Thymus (tissue), 11 donors: ENCODE data around the gene CACNA2D1. TPM values are rescaled to one million over a fixed set of nuclear protein-coding genes. Genes with fewer than 3 reads are reported as not detected.

Experiments
- DNase-seq, 9 donors: peaks; one replicate each; pipeline ENCODE4 v3.0.0-alpha.2; 2013; ENCODE audit warnings: low spot score in 9 of 9, low read depth in 6 of 9, missing footprints in 1 of 9
- H3K27ac ChIP-seq, 2 donors: one replicate each; pipeline ENCODE4 v1.5.1; 2013; ENCODE audit warnings: control low read depth in 1 of 2, low read depth in 1 of 2, low read length in 1 of 2, mild to moderate bottlenecking in 1 of 2, moderate library complexity in 1 of 2
- H3K27me3 ChIP-seq, 2 donors: one replicate each; pipeline ENCODE4 v1.5.1; 2013; ENCODE audit warnings: low read length in 1 of 2; ENCODE audit not compliant: control insufficient read depth in 2 of 2, insufficient read depth in 1 of 2
- H3K36me3 ChIP-seq, 2 donors: one replicate each; pipeline ENCODE4 v1.5.1; 2013; ENCODE audit warnings: low read length in 1 of 2, mild to moderate bottlenecking in 1 of 2, moderate library complexity in 1 of 2; ENCODE audit not compliant: control insufficient read depth in 2 of 2, insufficient read depth in 2 of 2
- H3K4me1 ChIP-seq, 2 donors: one replicate each; pipeline ENCODE4 v1.5.1; 2013; ENCODE audit warnings: low read length in 2 of 2; ENCODE audit not compliant: control insufficient read depth in 2 of 2, insufficient read depth in 2 of 2
- H3K4me3 ChIP-seq, 2 donors: one replicate each; pipeline ENCODE4 v1.5.1; 2013; ENCODE audit warnings: low read length in 2 of 2, control low read depth in 1 of 2, mild to moderate bottlenecking in 1 of 2
- H3K9me3 ChIP-seq, 2 donors: one replicate each; pipeline ENCODE4 v1.5.1; 2013; ENCODE audit warnings: low read length in 1 of 2, mild to moderate bottlenecking in 1 of 2; ENCODE audit not compliant: control insufficient read depth in 2 of 2, insufficient read depth in 1 of 2
- WGBS: extraction: QIAGEN DNeasy Blood & Tissue Kit; methylation state at CpG from one replicate; pipeline ENCODE4 v1.1.7; 2013; 5-methylcytosine and 5-hydroxymethylcytosine counted together
- polyA plus RNA-seq: library from polyadenylated mRNA; stranded (reverse); fragments of 200-250 nt; gene quantifications from one replicate; pipeline ENCODE4 v1.2.3, GENCODE V29; 2013
- total RNA-seq: library from RNA; stranded (reverse); fragments of 120-200 nt; gene quantifications from one replicate; pipeline ENCODE4 v1.2.4, GENCODE V29; 2013
- donor health status: healthy.

CACNA2D1 gene
- total and polyA plus RNA-seq, 2 donors = 5.7 to 8.4 TPM

DNA sequence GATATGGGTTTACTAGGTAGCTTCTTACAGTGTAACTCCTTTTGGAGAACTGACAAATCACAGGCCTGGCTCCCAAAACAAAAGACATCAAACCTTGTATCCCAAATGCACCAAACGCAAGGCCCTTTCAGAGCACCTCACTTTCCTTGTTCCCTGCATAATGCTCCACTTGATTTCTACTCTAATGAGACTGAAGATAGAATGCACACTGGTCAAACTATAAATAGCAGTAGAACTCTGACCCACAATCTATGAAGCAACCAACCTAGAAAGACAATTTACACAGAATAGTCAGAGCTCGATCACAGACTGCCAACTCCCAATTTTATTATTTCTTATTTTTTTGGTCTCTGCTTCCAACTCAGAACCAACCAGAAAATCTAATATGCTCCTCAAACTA lies 214.4 kb downstream of the CACNA2D1 start:
- Histone ChIP-seq H3K9me3 (no peaks in the 10 kb centered on the region), H3K27ac (no peak overlapping the region), H3K36me3 (no peaks in the 10 kb centered on the region), H3K4me3 (no peak overlapping the region), H3K27me3 (no peaks in the 10 kb centered on the region), H3K4me1 (no peaks in the 10 kb centered on the region)
- WGBS = 96% methylated on average over 2 of the region's 2 CpGs
- DNase-seq = no peak

DNA sequence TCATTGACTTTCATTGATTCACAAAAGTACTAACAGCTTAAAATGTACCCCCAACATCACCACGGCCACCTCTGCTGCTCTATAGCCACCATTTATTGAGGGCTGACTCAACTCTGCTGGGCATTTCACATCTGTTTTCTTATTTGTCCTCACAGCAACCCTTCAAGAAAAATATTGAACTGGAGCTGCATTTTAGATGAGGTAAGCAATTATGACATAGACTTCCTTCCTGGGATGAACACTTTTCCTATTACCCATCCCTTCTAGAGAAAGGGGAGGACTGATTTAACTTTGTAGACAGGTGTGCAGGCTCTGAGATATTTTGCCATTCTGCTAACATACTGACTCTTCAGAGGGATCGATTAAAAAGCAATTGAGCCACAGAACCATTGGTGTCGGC lies 217.4 kb downstream of the CACNA2D1 start:
- H3K27ac ChIP-seq = no peak overlapping the region
- 95% methylated on average over 3 of the region's 3 CpGs for WGBS
- H3K9me3 ChIP-seq = no peaks in the 10 kb centered on the region
- no peak overlapping the region for H3K4me3 ChIP-seq
- H3K27me3 ChIP-seq = no peaks in the 10 kb centered on the region
- DNase-seq = no peak
- H3K4me1 ChIP-seq = no peaks in the 10 kb centered on the region
- H3K36me3 ChIP-seq = no peaks in the 10 kb centered on the region

DNA sequence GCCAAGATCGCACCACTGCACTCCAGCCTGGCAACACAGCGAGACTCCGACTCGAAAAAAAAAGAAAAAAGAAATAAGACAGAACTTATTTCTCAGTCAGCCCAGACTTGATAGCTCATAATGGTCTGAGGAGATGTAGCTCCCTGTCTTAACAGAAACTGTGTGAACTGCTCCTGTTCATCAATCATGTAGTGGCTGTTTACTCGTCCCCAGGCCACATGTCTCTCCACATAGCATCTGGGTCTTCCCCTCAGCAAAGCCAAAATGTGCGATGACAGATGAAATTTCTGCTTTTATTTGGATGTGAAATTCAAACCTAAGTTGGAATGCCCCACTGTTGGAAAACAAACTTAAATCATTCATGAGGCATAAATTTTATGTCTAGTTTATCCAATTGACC lies 219.0 kb downstream of the CACNA2D1 start:
- H3K4me3 ChIP-seq = no peak overlapping the region
- H3K27me3 ChIP-seq = no peaks in the 10 kb centered on the region
- no peak for DNase-seq
- no peak overlapping the region for H3K27ac ChIP-seq
- no peaks in the 10 kb centered on the region for H3K36me3 ChIP-seq
- H3K4me1 ChIP-seq = no peaks in the 10 kb centered on the region
- 96% methylated on average over 6 of the region's 6 CpGs for WGBS
- H3K9me3 ChIP-seq = no peaks in the 10 kb centered on the region

DNA sequence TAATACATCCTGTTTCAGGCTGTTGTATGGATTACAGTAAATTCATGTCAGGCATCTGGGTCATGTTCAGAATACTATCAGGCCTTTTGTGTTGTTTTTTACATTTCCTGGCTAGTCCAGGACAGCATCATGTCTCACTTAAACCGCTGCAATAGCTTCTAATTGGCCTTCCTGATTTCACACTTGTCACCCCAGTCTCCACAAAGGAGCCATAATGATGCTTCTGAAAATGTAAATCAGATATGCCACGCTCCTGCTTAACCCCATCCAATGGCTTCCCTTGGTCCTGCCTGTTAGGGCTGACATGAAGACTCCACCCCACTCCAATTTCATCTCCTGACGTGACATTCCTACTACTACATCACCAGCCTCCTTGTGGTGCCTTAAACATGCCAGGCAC lies 220.0 kb downstream of the CACNA2D1 start:
- WGBS = 77% methylated on average over 3 of the region's 3 CpGs
- Histone ChIP-seq H3K36me3 (no peaks in the 10 kb centered on the region), H3K27me3 (no peaks in the 10 kb centered on the region), H3K4me1 (no peaks in the 10 kb centered on the region), H3K9me3 (no peaks in the 10 kb centered on the region), H3K27ac (no peak overlapping the region), H3K4me3 (no peak overlapping the region)
- DNase-seq = no peak

DNA sequence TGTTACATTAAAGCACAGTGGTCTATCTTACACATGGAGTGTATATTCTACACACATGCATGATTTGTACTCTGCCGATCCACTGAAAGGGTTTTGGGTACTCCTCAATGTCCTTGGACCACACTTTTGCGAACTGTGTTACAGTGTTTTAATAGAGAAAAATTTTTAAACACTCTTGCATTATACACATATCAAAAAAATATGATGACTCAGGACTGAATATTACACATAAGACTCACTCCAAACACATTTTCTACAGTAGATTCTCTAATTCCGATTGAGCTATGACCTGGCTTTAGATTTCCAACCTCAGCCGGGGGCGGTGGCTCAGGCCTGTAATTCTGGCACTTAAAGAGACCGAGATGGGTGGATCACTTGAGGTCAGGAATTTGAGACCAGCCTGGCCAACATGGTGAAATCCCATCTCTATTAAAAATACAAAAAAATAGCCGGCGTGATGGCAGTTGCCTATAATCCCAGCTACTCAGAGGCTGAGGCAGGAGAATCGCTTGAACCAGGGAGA lies 222.4 kb downstream of the CACNA2D1 start:
- no peaks in the 10 kb centered on the region for H3K4me1 ChIP-seq
- H3K4me3 ChIP-seq = no peak overlapping the region
- no peak overlapping the region for H3K27ac ChIP-seq
- DNase-seq = no peak
- WGBS = 96% methylated on average over 9 of the region's 9 CpGs
- H3K36me3 ChIP-seq = no peaks in the 10 kb centered on the region
- no peaks in the 10 kb centered on the region for H3K27me3 ChIP-seq
- no peaks in the 10 kb centered on the region for H3K9me3 ChIP-seq

DNA sequence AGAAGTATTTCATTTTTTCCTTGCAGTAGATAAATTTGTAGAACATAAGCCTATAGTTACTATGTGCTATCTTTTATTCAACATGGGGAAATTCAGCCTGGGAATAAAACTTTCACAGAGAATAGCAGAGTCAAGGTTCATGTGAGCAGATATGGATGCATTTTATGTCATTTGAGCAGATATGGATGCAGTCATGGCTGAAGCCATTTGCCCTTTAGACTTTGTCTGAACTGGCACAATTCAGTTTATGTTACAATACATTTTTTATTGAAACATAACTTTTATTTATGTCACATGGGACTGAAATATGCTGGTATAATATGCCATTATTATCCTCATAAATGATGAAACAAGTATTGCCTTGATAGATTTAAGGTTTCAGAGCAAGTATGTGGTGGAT lies 231.1 kb downstream of the CACNA2D1 start:
- H3K9me3 ChIP-seq = no peaks in the 10 kb centered on the region
- H3K4me3 ChIP-seq = no peak overlapping the region
- no peaks in the 10 kb centered on the region for H3K36me3 ChIP-seq
- no peak overlapping the region for H3K27ac ChIP-seq
- no peak for DNase-seq
- H3K27me3 ChIP-seq = no peaks in the 10 kb centered on the region
- no peaks in the 10 kb centered on the region for H3K4me1 ChIP-seq

DNA sequence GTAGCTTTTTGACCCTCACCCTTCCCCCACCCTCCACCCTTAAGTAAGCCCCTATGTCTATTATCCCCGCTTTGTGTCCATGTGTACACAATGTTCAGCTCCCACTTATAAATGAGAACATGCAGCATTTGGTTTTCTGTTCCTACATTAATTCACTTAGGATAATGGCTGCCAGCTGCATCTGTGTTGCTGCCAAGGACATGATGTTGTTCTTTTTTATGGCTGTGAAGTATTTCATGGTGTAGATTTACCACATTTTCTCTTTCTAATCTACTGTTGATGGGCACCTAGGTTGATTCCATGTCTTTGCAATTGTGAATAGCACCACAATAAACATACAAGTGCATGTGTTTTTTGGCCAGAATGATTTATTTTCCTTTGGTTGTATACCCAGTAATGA lies 232.2 kb downstream of the CACNA2D1 start:
- 93% methylated on average over 1 of the region's 1 CpG for WGBS
- no peak overlapping the region for H3K4me3 ChIP-seq
- DNase-seq = no peak

DNA sequence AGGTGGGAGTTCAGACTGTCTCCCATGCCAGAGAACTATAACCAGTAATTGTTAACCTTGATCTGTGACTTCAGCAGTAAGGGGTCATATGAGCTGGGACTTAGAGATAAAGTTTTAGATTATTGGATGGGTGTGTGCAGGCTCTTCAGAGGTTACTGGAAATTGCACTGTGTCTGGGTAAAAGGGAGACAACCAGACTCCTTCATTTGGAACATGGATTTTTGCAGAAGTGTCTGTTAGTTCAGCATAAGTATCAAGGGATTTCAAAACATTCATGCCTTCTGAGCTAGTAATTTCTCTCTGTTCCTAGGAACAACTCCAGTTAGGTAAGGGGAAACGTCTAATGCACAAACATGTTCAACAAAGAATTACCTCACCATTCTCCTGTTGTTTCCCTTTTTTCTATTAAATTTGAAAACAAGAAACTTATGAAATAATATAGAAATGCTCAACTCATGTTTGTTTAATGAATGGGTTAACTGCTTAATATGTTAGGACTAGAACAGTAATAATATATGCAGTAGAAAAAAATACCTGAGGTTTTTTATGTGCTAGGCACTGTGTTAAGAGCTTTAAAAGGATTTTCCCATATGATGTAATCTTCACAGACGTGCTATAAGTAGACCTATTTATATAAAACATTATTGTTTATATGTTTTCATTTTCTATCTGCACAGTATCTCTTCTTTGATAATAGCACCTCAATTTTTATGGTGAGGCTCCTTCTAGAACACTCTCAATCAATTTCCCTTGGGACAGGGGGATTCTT lies 233.0 kb downstream of the CACNA2D1 start:
- DNase-seq = no peak
- H3K4me3 ChIP-seq = no peak overlapping the region
- no peaks in the 10 kb centered on the region for H3K27me3 ChIP-seq
- no peaks in the 10 kb centered on the region for H3K9me3 ChIP-seq
- H3K4me1 ChIP-seq = no peaks in the 10 kb centered on the region
- no peaks in the 10 kb centered on the region for H3K36me3 ChIP-seq
- H3K27ac ChIP-seq = no peak overlapping the region
- 75% methylated on average over 2 of the region's 2 CpGs for WGBS

More for the DNA sequence above, 232.2 kb downstream of the CACNA2D1 start:
- H3K27me3 ChIP-seq = no peaks in the 10 kb centered on the region
- H3K36me3 ChIP-seq = no peaks in the 10 kb centered on the region
- H3K9me3 ChIP-seq = no peaks in the 10 kb centered on the region
- no peak overlapping the region for H3K27ac ChIP-seq
- no peaks in the 10 kb centered on the region for H3K4me1 ChIP-seq

DNA sequence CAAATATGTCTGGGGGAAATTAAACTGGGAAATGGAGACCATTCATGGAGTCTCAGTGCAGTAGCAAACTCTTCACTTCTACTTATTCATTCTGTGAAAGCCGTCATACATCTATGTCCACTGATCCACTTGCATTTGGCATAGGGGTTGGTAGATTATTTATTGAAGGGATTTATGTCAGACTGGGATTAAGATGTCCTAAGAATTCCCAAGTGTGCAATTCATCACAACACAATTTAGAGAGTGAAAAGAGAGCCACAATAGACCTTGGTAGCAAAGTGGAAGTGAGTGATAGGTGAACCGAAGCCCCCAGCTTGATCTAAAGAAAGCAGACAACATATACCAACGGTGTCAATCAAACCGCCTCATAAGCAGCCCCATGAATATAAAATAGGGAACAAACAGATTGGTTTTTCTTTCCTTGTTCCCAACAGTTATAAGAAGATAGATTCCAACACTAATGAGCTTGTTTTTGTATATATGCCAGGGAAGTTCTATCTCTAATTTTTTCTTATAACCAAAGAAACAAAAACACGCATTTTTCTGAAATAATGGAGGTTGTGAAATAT lies 234.3 kb downstream of the CACNA2D1 start:
- Histone ChIP-seq H3K4me1 (no peaks in the 10 kb centered on the region), H3K4me3 (no peak overlapping the region), H3K36me3 (no peaks in the 10 kb centered on the region), H3K9me3 (no peaks in the 10 kb centered on the region), H3K27ac (no peak overlapping the region), H3K27me3 (no peaks in the 10 kb centered on the region)
- DNase-seq = no peak
- 91% methylated on average over 5 of the region's 5 CpGs for WGBS
